Parathyroid adenoma (tissue), 2 donors: Measurements from ENCODE around the gene ZCCHC7.
"Not testable (repeated sequence)": the region's sequence is repeated elsewhere in the genome, so short reads cannot be mapped to it uniquely, and the experiment has no call there.

Experiments
- H2AFZ ChIP-seq: fragments of 300-600 bp; sonication (generic); one replicate; pipeline ENCODE4 v1.7.0; 2017; ENCODE audit warnings: antibody characterized with exemption, mild to moderate bottlenecking
- H3K27ac ChIP-seq: fragments of 300-600 bp; sonication (generic); one replicate; pipeline ENCODE4 v1.7.0; 2017
- H3K27me3 ChIP-seq: fragments of 300-600 bp; sonication (generic); one replicate; pipeline ENCODE4 v1.7.0; 2017; ENCODE audit warnings: low read length; ENCODE audit not compliant: control insufficient read depth, insufficient read depth
- H3K36me3 ChIP-seq: fragments of 300-600 bp; sonication (generic); one replicate; pipeline ENCODE4 v1.7.0; 2017; ENCODE audit warnings: low read length; ENCODE audit not compliant: control insufficient read depth, insufficient read depth
- H3K4me1 ChIP-seq: fragments of 300-600 bp; sonication (generic); one replicate; pipeline ENCODE4 v1.7.0; 2017; ENCODE audit warnings: control low read depth
- H3K4me2 ChIP-seq: fragments of 300-600 bp; sonication (generic); one replicate; pipeline ENCODE4 v1.7.0; 2017; ENCODE audit warnings: low read length
- H3K4me3 ChIP-seq: fragments of 300-600 bp; sonication (generic); one replicate; pipeline ENCODE4 v1.7.0; 2017; ENCODE audit warnings: low read depth, low read length
- H3K79me2 ChIP-seq: fragments of 300-600 bp; sonication (generic); one replicate; pipeline ENCODE4 v1.7.0; 2017; ENCODE audit warnings: control low read depth
- H3K9ac ChIP-seq: fragments of 300-600 bp; sonication (generic); one replicate; pipeline ENCODE4 v1.7.0; 2017; ENCODE audit warnings: mild to moderate bottlenecking
- H3K9me3 ChIP-seq: fragments of 300-600 bp; sonication (generic); one replicate; pipeline ENCODE4 v1.7.0; 2017; ENCODE audit warnings: low read length; ENCODE audit not compliant: control insufficient read depth
- CTCF ChIP-seq: fragments of 300-600 bp; sonication (generic); IDR thresholded peaks from one replicate; pipeline ENCODE4 v1.7.0; 2017; ENCODE audit warnings: antibody characterized with exemption, mild to moderate bottlenecking
- donor health status: primary hyperparathyroidism.

ZCCHC7 gene

GRCh38 chr9:37187713-37188439 lies 67.5 kb downstream of the ZCCHC7 start:
- Histone ChIP-seq H3K27ac (no peak overlapping the region), H3K27me3 (no peaks in the 10 kb centered on the region), H3K9ac (no peak overlapping the region), H3K79me2 (peaks cover 2% of the 10 kb centered on the region), H3K4me3 (no peak overlapping the region), H2AFZ (no peak overlapping the region), H3K4me1 (no peaks in the 10 kb centered on the region), H3K4me2 (no peak overlapping the region), H3K9me3 (no peaks in the 10 kb centered on the region), H3K36me3 (no peaks in the 10 kb centered on the region)
- no peak for TF ChIP-seq CTCF

DNA sequence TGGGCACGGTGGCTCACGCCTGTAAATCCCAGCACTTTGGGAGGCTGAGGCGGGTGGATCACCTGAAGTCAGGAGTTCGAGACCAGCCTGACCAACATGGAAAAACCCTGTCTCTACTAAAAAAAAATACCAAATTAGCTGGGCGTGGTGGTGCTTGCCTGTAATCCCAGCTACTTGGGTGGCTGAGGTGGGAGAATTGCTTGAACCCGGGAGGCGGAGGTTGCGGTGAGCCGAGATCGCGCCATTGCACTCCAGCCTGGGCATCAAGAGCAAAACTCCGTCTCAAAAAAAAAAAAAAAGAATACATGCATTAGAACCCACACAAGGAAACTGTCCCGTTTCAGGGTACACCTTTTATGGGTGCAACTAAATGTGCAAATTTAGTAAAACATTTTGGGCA lies 70.4 kb downstream of the ZCCHC7 start:
- not testable (repeated sequence) for H3K27ac ChIP-seq, H3K79me2 ChIP-seq, H3K9me3 ChIP-seq, H3K4me1 ChIP-seq, H3K36me3 ChIP-seq, H3K27me3 ChIP-seq, H3K4me2 ChIP-seq, H2AFZ ChIP-seq, H3K9ac ChIP-seq, H3K4me3 ChIP-seq

GRCh38 chr9:37191403-37192089 lies 71.2 kb downstream of the ZCCHC7 start:
- no peak for TF ChIP-seq CTCF
- no peaks in the 10 kb centered on the region for H3K9me3 ChIP-seq
- H3K27ac ChIP-seq = no peak overlapping the region
- H3K9ac ChIP-seq = no peak overlapping the region
- H3K4me3 ChIP-seq = no peak overlapping the region
- H3K79me2 ChIP-seq = no peaks in the 10 kb centered on the region
- no peaks in the 10 kb centered on the region for H3K27me3 ChIP-seq
- no peak overlapping the region for H3K4me2 ChIP-seq
- H3K4me1 ChIP-seq = no peaks in the 10 kb centered on the region
- no peak overlapping the region for H2AFZ ChIP-seq
- H3K36me3 ChIP-seq = no peaks in the 10 kb centered on the region

- Histone ChIP-seq H3K36me3 (no peaks in the 10 kb centered on the region), H2AFZ (no peak overlapping the region), H3K4me1 (no peaks in the 10 kb centered on the region), H3K4me2 (no peak overlapping the region), H3K9ac (no peak overlapping the region), H3K4me3 (no peak overlapping the region), H3K79me2 (no peaks in the 10 kb centered on the region), H3K27me3 (no peaks in the 10 kb centered on the region), H3K9me3 (no peaks in the 10 kb centered on the region), H3K27ac (no peak overlapping the region)
- no peak for TF ChIP-seq CTCF
Measured at GRCh38 chr9:37192803-37193202, 72.4 kb downstream of the ZCCHC7 start.

- Histone ChIP-seq H3K27ac (no peak overlapping the region), H3K27me3 (no peaks in the 10 kb centered on the region), H3K4me2 (no peak overlapping the region), H3K4me3 (no peak overlapping the region), H3K9ac (no peak overlapping the region), H3K4me1 (no peaks in the 10 kb centered on the region), H2AFZ (no peak overlapping the region), H3K36me3 (no peaks in the 10 kb centered on the region), H3K9me3 (no peaks in the 10 kb centered on the region), H3K79me2 (no peaks in the 10 kb centered on the region)
- no peak for TF ChIP-seq CTCF
Measured at GRCh38 chr9:37197158-37198038, 77.0 kb downstream of the ZCCHC7 start.
